ENCODE data around the gene UBE2F. TPM values are rescaled to one million over a fixed set of nuclear protein-coding genes. Genes with fewer than 3 reads are reported as not detected.

Gene UBE2F
- total and polyA plus RNA-seq, 2 of the 4 experiments (the other 2 are of a cell fraction): 44.6 to 59.8 TPM

- H3K9me1 ChIP-seq (ENCODE audit: insufficient read depth, low read length): peaks cover 13% of the 10 kb centered on the region
- no peaks in the 10 kb centered on the region for H3K27me3 ChIP-seq (ENCODE audit: control insufficient read depth, insufficient read depth, low read length)
- H4K91ac ChIP-seq (ENCODE audit: insufficient read depth, low read depth, low read length): 0 out of 2 replicates have a peak overlapping the region, but pooled peaks have one; percentile 23
- DNase-seq: peak; percentile 92
- in situ Hi-C loops (cut with MboI; ENCODE audit: low sequenced_read_pairs): no loop called here
- no peaks in the 10 kb centered on the region for H3K36me3 ChIP-seq (ENCODE audit: control insufficient read depth, insufficient read depth, low read length)
- H2BK120ac ChIP-seq (ENCODE audit: low read depth, low read length): peak overlapping the region; percentile 22
- no TSS peak for BruUV-seq (replicated peaks)
- peaks cover 20% of the 10 kb centered on the region for H3K4me1 ChIP-seq (ENCODE audit: control insufficient read depth, insufficient read depth, low read length)
- no peaks in the 10 kb centered on the region for H3K79me1 ChIP-seq (ENCODE audit: low read depth in 1 of 2, low read length in 2 of 2)
- intact Hi-C loops (cut with micrococcal nuclease): loop anchor here (5.0 kb wide), 1 partner anchor 66 kb away; no protein-coding TSS in a partner anchor
- H2BK15ac ChIP-seq (ENCODE audit: low read depth, low read length): peak overlapping the region; percentile 31; the same call in 1 of the 3 replicates
- H3K27ac ChIP-seq (ENCODE audit: insufficient read depth, low read length): peak overlapping the region; percentile 71; the same call in 1 of the 2 replicates
- WGBS, 2 experiments (ENCODE audit: extremely low coverage in 2 of 2, insufficient read length in 1 of 2): 45% methylated on average over 4 of the region's 9 CpGs; no CpG with 5 or more reads in 1 of the 2 experiments
- peaks cover 8% of the 10 kb centered on the region for H4K20me1 ChIP-seq (ENCODE audit: insufficient read depth, low read length)
- no peak overlapping the region; the same call in 1 of the 2 replicates for H3K56ac ChIP-seq (ENCODE audit: extremely low read depth, insufficient read depth, low read length)
- H3K14ac ChIP-seq (replicated peaks; ENCODE audit: low read depth, low read length): peak overlapping the region; percentile 36; the same call in 1 of the 2 replicates
- H2AK5ac ChIP-seq (ENCODE audit: low read depth, low read length): peak overlapping the region; percentile 83
- H3K4ac ChIP-seq (ENCODE audit: low read depth, low read length): peak overlapping the region; percentile 63
- POLR2A ChIA-PET (ENCODE audit: unreplicated experiment): no interaction called here
- H2BK20ac ChIP-seq (ENCODE audit: low read depth, low read length): peak overlapping the region; percentile 59; the same call in 1 of the 2 replicates
- peak overlapping the region; percentile 7 for H2BK5ac ChIP-seq (ENCODE audit: low read depth, low read length, poor library complexity, severe bottlenecking)
- no peak overlapping the region for H2AK9ac ChIP-seq (replicated peaks; ENCODE audit: low read depth, low read length, poor library complexity)
- H3K23ac ChIP-seq (ENCODE audit: low read depth, low read length): peak overlapping the region; percentile 26; the same call in 1 of the 2 replicates
- H4K5ac ChIP-seq (ENCODE audit: low read depth, low read length): no peak overlapping the region; the same call in 1 of the 2 replicates
- no peak overlapping the region for H3K4me3 ChIP-seq (ENCODE audit: insufficient read depth, low read depth, low read length)
- peak overlapping the region; percentile 16 for H2AFZ ChIP-seq (replicated peaks; ENCODE audit: low read length, poor library complexity)
- peak overlapping the region; percentile 36 for H3K4me2 ChIP-seq (ENCODE audit: low read depth, low read length)
- peak overlapping the region; percentile 20; the same call in 1 of the 2 replicates for H3K18ac ChIP-seq (ENCODE audit: low read depth, low read length)
- peak overlapping the region in 1 of 2 experiments; percentile 53; a peak in 1 of 4 replicates for H4K8ac ChIP-seq (ENCODE audit: low read depth in 2 of 2, low read length in 2 of 2)
- no peaks in the 10 kb centered on the region for H3K9me3 ChIP-seq (ENCODE audit: control insufficient read depth, insufficient read depth, low read length)
- CTCF ChIA-PET: no interaction called here
- no peak overlapping the region for H3K9ac ChIP-seq (ENCODE audit: low read depth, low read length)
- ATAC-seq (ENCODE audit: low read depth): peak; percentile 80
- dilution Hi-C loops (cut with HindIII; ENCODE audit: low sequenced_read_pairs, unreplicated experiment): no loop called here
- no peak for TF ChIP-seq MAZ (IDR thresholded peaks at IDR 0.05; ENCODE audit: borderline replicate concordance, low read depth, low read length)
- TF ChIP-seq RFX5 (IDR thresholded peaks at IDR 0.05; ENCODE audit: low read depth, low read length): no peak
- no peak for TF ChIP-seq POLR2A (IDR thresholded peaks at IDR 0.05; ENCODE audit: low read depth, low read length)
- no peak for TF ChIP-seq CHD1 (IDR thresholded peaks at IDR 0.05; ENCODE audit: low read depth, low read length)
- no peak for TF ChIP-seq FOS (IDR thresholded peaks at IDR 0.05; ENCODE audit: low read depth, low read length)
- TF ChIP-seq, protein P1, sequence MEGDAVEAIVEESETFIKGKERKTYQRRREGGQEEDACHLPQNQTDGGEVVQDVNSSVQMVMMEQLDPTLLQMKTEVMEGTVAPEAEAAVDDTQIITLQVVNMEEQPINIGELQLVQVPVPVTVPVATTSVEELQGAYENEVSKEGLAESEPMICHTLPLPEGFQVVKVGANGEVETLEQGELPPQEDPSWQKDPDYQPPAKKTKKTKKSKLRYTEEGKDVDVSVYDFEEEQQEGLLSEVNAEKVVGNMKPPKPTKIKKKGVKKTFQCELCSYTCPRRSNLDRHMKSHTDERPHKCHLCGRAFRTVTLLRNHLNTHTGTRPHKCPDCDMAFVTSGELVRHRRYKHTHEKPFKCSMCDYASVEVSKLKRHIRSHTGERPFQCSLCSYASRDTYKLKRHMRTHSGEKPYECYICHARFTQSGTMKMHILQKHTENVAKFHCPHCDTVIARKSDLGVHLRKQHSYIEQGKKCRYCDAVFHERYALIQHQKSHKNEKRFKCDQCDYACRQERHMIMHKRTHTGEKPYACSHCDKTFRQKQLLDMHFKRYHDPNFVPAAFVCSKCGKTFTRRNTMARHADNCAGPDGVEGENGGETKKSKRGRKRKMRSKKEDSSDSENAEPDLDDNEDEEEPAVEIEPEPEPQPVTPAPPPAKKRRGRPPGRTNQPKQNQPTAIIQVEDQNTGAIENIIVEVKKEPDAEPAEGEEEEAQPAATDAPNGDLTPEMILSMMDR (conservative IDR thresholded peaks at IDR 0.05; ENCODE audit: low read depth, low read length): no peak
- TF ChIP-seq CEBPB (IDR thresholded peaks at IDR 0.05; ENCODE audit: low read depth, low read length): no peak
- TF ChIP-seq RCOR1 (IDR thresholded peaks at IDR 0.05; ENCODE audit: insufficient replicate concordance, low read length): no peak
- no peak for TF ChIP-seq RAD21 (IDR thresholded peaks at IDR 0.05; ENCODE audit: low read length)
- TF ChIP-seq, protein P2, sequence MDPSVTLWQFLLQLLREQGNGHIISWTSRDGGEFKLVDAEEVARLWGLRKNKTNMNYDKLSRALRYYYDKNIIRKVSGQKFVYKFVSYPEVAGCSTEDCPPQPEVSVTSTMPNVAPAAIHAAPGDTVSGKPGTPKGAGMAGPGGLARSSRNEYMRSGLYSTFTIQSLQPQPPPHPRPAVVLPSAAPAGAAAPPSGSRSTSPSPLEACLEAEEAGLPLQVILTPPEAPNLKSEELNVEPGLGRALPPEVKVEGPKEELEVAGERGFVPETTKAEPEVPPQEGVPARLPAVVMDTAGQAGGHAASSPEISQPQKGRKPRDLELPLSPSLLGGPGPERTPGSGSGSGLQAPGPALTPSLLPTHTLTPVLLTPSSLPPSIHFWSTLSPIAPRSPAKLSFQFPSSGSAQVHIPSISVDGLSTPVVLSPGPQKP (IDR thresholded peaks at IDR 0.05; ENCODE audit: borderline replicate concordance, low read depth, low read length): no peak
- TF ChIP-seq BHLHE40 (IDR thresholded peaks at IDR 0.05; ENCODE audit: low read depth, low read length): no peak
- no peak for TF ChIP-seq NFE2L2 (IDR thresholded peaks at IDR 0.05; ENCODE audit: low read depth, low read length)
- no peak for TF ChIP-seq USF2 (IDR thresholded peaks at IDR 0.05; ENCODE audit: low read depth, low read length)
- TF ChIP-seq MXI1 (IDR thresholded peaks at IDR 0.05; ENCODE audit: borderline replicate concordance, low read depth, low read length): no peak
- no peak for TF ChIP-seq MAFK (IDR thresholded peaks at IDR 0.05; ENCODE audit: low read depth, low read length)
Observed at GRCh38 chr2:237931205-237931721, 35.6 kb upstream of the UBE2F start.
